Hepatocyte (in vitro differentiated cells): Measurements from ENCODE around the gene FDXR. TPM values are rescaled to one million over a fixed set of nuclear protein-coding genes. Genes with fewer than 3 reads are reported as not detected.
A peak's percentile ranks its signal among the peaks of the same experiment; 100 is the strongest.

ENCODE experiments used
- DNase-seq: peaks from one replicate; pipeline ENCODE4 v3.0.0-alpha.2; 2016; ENCODE audit warnings: low spot score
- H2AFZ ChIP-seq: fragments of 200-600 bp; sonication (generic); 2 replicates; pipeline ENCODE4 v1.6.0; 2016; ENCODE audit warnings: antibody characterized with exemption, mild to moderate bottlenecking
- H3K27ac ChIP-seq: fragments of 200-600 bp; sonication (generic); 2 replicates; pipeline ENCODE4 v1.5.1; 2016; ENCODE audit warnings: mild to moderate bottlenecking
- H3K27me3 ChIP-seq: fragments of 200-600 bp; sonication (generic); 2 replicates; pipeline ENCODE4 v1.6.1; 2016
- H3K36me3 ChIP-seq: fragments of 200-600 bp; sonication (generic); replicated peaks from 2 replicates; pipeline ENCODE4 v1.5.1; 2016; ENCODE audit warnings: low read depth; ENCODE audit not compliant: insufficient read depth
- H3K4me1 ChIP-seq: fragments of 200-600 bp; sonication (generic); 2 replicates; pipeline ENCODE4 v1.5.1; 2016; ENCODE audit warnings: mild to moderate bottlenecking, moderate library complexity; ENCODE audit not compliant: insufficient read depth
- H3K4me2 ChIP-seq: fragments of 200-600 bp; sonication (generic); 2 replicates; pipeline ENCODE4 v1.6.0; 2016
- H3K4me3 ChIP-seq: fragments of 200-600 bp; sonication (generic); 2 replicates; pipeline ENCODE4 v1.5.1; 2016; ENCODE audit warnings: mild to moderate bottlenecking
- H3K79me2 ChIP-seq: fragments of 200-600 bp; sonication (generic); 2 replicates; pipeline ENCODE4 v1.6.0; 2017; ENCODE audit warnings: mild to moderate bottlenecking
- H3K9me2 ChIP-seq: fragments of 200-600 bp; sonication (generic); replicated peaks from 2 replicates; pipeline ENCODE4 v1.6.0; 2017; ENCODE audit warnings: mild to moderate bottlenecking; ENCODE audit not compliant: insufficient read depth
- H3K9me3 ChIP-seq: fragments of 200-600 bp; sonication (generic); 2 replicates; pipeline ENCODE4 v1.5.1; 2016; ENCODE audit warnings: low read depth, mild to moderate bottlenecking
- H4K20me1 ChIP-seq: fragments of 200-600 bp; sonication (generic); 2 replicates; pipeline ENCODE4 v1.6.0; 2016; ENCODE audit warnings: mild to moderate bottlenecking; ENCODE audit not compliant: insufficient read depth, poor library complexity, severe bottlenecking
- EZH2 ChIP-seq: fragments of 200-600 bp; sonication (generic); IDR thresholded peaks from 2 replicates; pipeline ENCODE4 v1.6.1; 2016; ENCODE audit warnings: antibody characterized with exemption, mild to moderate bottlenecking, borderline replicate concordance
- EZH2phosphoT487 ChIP-seq: fragments of 200-600 bp; sonication (generic); IDR thresholded peaks from one replicate; pipeline ENCODE4 v1.6.1; 2018; ENCODE audit warnings: antibody characterized with exemption, mild to moderate bottlenecking, low read depth, moderate library complexity; ENCODE audit not compliant: unreplicated experiment, severe bottlenecking
- WGBS: methylation state at CpG from one replicate; pipeline ENCODE4 v1.1.6; 2016; ENCODE audit warnings: low lambda C conversion rate; ENCODE audit errors: missing lambda C conversion rate; 5-methylcytosine and 5-hydroxymethylcytosine counted together
- polyA plus RNA-seq: library from polyadenylated mRNA; unstranded; fragments of >200 nt; fragmentation: Nextera tagmentation; extraction: Ambion mirVana; gene quantifications from 2 replicates; pipeline ENCODE4 v1.2.1, GENCODE V29; 2016
- total RNA-seq: library from RNA; depleted of rRNA; stranded (reverse); fragments of >200 nt; gene quantifications from 2 replicates; pipeline ENCODE4 v1.2.3, GENCODE V29; 2014
- TF ChIP-seq, protein P1 (sequence below): fragments of 200-600 bp; sonication (generic); IDR thresholded peaks from 2 replicates; pipeline ENCODE4 v1.5.1; 2016; ENCODE audit warnings: antibody characterized with exemption, mild to moderate bottlenecking; ENCODE audit not compliant: poor library complexity

The FDXR gene
- total and polyA plus RNA-seq, 2 experiments from 2014 or later = 12.2 to 14.2 TPM

DNA sequence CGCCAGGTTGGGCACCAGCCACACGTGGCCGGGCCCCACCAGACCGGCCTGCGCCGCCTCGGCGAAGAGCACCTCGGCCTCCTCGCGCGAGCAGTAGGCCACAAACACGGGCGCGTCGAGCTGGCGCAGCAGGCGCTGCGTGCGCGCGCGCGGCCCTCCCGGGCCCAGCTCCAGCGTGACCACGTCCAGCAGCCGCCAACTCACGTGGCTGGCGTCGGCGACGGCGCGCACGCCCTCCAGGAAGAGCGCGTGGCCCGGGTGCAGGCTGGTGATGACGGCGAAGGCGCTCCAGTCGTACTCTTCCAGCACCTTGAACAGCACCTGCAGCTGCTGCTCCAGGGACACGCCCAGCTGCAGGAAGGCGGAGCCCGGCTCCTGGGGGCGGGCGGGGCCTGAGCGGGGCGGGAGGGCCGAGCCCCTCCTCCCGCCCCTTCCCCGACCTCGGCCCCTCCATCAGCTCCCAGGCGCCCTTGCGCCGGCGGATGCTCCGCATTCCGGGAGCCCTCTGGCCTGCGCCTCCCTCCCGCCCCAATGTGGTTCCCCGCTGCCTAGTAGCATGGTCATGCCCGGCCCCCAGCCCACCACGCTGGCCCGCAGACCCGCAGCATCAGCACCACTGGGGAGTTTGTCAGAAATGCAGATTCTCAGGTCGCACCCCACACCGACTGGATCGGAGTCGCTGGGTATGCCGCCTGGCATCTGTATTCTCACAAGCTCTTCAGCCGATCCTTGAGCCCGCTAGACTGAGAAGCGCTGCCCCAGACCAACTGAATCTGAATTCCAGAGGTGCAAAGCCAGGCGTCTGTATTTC lies 20.4 kb downstream of the FDXR start:
- no peak overlapping the region for H2AFZ ChIP-seq

GRCh38 chr17:74851612-74852236 lies 21.1 kb downstream of the FDXR start:
- no peak for DNase-seq
- no peak overlapping the region for H3K27ac ChIP-seq
- H3K27me3 ChIP-seq = peaks cover 58% of the 10 kb centered on the region
- H3K4me1 ChIP-seq = peaks cover 4% of the 10 kb centered on the region
- H4K20me1 ChIP-seq = no peaks in the 10 kb centered on the region
- H3K9me3 ChIP-seq = no peaks in the 10 kb centered on the region
- no peak overlapping the region for H3K4me3 ChIP-seq
- no peak for TF ChIP-seq EZH2phosphoT487
- TF ChIP-seq EZH2 = no peak
- TF ChIP-seq, protein P1, sequence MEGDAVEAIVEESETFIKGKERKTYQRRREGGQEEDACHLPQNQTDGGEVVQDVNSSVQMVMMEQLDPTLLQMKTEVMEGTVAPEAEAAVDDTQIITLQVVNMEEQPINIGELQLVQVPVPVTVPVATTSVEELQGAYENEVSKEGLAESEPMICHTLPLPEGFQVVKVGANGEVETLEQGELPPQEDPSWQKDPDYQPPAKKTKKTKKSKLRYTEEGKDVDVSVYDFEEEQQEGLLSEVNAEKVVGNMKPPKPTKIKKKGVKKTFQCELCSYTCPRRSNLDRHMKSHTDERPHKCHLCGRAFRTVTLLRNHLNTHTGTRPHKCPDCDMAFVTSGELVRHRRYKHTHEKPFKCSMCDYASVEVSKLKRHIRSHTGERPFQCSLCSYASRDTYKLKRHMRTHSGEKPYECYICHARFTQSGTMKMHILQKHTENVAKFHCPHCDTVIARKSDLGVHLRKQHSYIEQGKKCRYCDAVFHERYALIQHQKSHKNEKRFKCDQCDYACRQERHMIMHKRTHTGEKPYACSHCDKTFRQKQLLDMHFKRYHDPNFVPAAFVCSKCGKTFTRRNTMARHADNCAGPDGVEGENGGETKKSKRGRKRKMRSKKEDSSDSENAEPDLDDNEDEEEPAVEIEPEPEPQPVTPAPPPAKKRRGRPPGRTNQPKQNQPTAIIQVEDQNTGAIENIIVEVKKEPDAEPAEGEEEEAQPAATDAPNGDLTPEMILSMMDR = no peak
- no peaks in the 10 kb centered on the region for H3K36me3 ChIP-seq
- H3K4me2 ChIP-seq = no peak overlapping the region
- WGBS = 85% methylated on average over 29 of the region's 29 CpGs
- H3K79me2 ChIP-seq = no peaks in the 10 kb centered on the region
- no peaks in the 10 kb centered on the region for H3K9me2 ChIP-seq
- H2AFZ ChIP-seq = no peak overlapping the region

More for the DNA sequence above, 20.4 kb downstream of the FDXR start:
- Histone ChIP-seq H3K4me3 (no peak overlapping the region), H3K27me3 (peaks cover 65% of the 10 kb centered on the region), H3K4me2 (peak overlapping the region; percentile 75), H3K27ac (no peak overlapping the region), H3K79me2 (no peaks in the 10 kb centered on the region), H3K36me3 (no peaks in the 10 kb centered on the region), H3K9me2 (no peaks in the 10 kb centered on the region), H3K9me3 (no peaks in the 10 kb centered on the region), H4K20me1 (no peaks in the 10 kb centered on the region), H3K4me1 (peaks cover 4% of the 10 kb centered on the region)
- 20% methylated on average over 57 of the region's 76 CpGs for WGBS
- peak; percentile 76 for DNase-seq
- no peak for TF ChIP-seq EZH2phosphoT487
- TF ChIP-seq, protein P1 = no peak
- peak; percentile 63 for TF ChIP-seq EZH2

DNA sequence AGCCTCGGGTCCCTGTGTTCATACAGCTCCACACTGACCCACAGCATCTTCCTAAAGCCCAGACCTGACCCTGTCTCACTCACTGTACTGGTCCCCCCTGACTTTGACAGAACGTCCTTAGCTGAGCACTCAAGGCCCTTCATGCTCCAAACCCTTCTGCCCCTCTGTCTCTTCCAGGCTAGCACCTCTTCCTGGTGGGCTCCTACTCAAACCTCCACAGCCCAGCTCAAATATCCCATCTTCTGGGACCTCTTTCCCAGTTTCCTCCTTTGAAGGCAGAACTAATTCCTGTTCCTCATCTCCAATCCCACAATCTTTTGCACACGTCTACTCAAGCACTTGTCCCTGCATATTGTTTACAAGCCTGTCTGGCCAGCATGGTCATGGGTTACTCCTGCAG lies 21.9 kb downstream of the FDXR start:
- Histone ChIP-seq H3K27me3 (peaks cover 54% of the 10 kb centered on the region), H3K9me2 (no peaks in the 10 kb centered on the region), H3K4me2 (no peak overlapping the region), H3K79me2 (no peaks in the 10 kb centered on the region), H3K4me1 (peaks cover 4% of the 10 kb centered on the region), H3K27ac (no peak overlapping the region), H3K9me3 (no peaks in the 10 kb centered on the region), H2AFZ (no peak overlapping the region), H3K4me3 (no peak overlapping the region), H3K36me3 (no peaks in the 10 kb centered on the region), H4K20me1 (no peaks in the 10 kb centered on the region)
- no peak for DNase-seq
- WGBS = 43% methylated on average over 3 of the region's 3 CpGs
- TF ChIP-seq, protein P1 = no peak
- TF ChIP-seq EZH2phosphoT487 = no peak
- no peak for TF ChIP-seq EZH2
